ENCODE results near the gene NPM1.

- TF ChIP-seq ZNF281 (CRISPR knock-in tag; IDR thresholded peaks at IDR 0.05; ENCODE audit: borderline replicate concordance) (no peak), JDP2 (CRISPR knock-in tag; IDR thresholded peaks at IDR 0.05; ENCODE audit: borderline replicate concordance) (no peak), TERF1 (CRISPR knock-in tag; IDR thresholded peaks at IDR 0.05) (no peak), CTCF (CRISPR knock-in tag; IDR thresholded peaks at IDR 0.05) (no peak), E2F5 (CRISPR knock-in tag; conservative IDR thresholded peaks at IDR 0.05) (no peak), ZNF546 (CRISPR knock-in tag; conservative IDR thresholded peaks at IDR 0.05) (no peak), ARID3A (IDR thresholded peaks at IDR 0.05; ENCODE audit: low read depth, low read length) (no peak), ZKSCAN1 (IDR thresholded peaks at IDR 0.05; ENCODE audit: low read length) (no peak), NR3C1 (CRISPR knock-in tag; IDR thresholded peaks at IDR 0.05) (no peak), CBX5 (CRISPR knock-in tag; IDR thresholded peaks at IDR 0.05; ENCODE audit: borderline replicate concordance) (no peak), ARNT (IDR thresholded peaks at IDR 0.05) (no peak), TCF7L2 (IDR thresholded peaks at IDR 0.05; ENCODE audit: low read depth, low read length) (no peak)
Measured at GRCh38 chr5:171395042-171395441, 7.4 kb downstream of the NPM1 start.

All from HepG2 (cell line).